ENCODE results near the gene DAB2IP. TPM values are rescaled to one million over a fixed set of nuclear protein-coding genes. Genes with fewer than 3 reads are reported as not detected.
A peak's percentile ranks its signal among the peaks of the same experiment; 100 is the strongest.
"Not testable (repeated sequence)": the region's sequence is repeated elsewhere in the genome, so short reads cannot be mapped to it uniquely, and the experiment has no call there.

The DAB2IP gene
- polyA plus RNA-seq, 3 donors = 37.9 to 51.6 (median 38.7) TPM

DNA sequence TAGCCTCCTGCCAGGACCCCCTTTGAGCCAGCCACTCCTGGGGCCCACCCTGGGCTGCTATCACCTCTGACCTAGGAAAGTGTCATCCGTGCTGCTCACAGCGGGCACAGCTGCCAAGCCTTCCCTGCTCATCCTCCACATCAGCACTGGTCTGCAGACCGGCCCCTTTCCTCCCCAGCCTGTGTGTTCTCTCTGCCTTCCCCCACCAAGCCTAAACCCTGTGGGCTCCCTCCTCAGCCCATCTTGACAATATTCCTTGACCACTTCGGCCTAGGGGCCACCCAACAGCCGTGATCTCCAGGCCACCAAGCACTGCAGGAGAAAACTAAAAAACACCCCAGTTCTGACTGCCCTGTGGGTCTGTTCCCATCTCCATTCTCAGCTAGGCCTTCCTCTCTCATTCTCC, 135.1 kb downstream of the DAB2IP start:
- no peak for DNase-seq (ENCODE audit: extremely low read depth in 1 of 11, low read depth in 9 of 11, low spot score in 4 of 11)

DNA sequence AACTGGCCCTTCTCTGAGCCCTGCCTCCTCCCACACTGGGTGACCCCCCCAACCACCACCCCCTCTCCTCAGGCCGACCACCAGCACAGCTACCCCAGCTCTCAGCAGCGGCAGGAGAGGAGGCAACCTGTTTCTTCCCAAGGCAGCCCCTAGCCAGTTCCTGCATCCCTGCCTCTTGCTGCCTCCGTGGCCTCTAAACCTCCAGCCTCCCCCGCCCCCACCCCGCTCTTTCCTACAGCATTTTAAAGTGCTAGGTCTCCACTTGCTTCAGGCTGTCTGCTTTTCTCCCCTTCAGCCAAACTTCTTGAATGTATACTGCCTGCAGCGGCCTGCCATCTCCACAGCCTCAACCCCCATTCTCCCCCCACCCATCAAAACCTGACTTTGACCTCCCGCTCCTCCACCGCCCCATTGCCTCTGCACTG, 135.6 kb downstream of the DAB2IP start:
- no peak for DNase-seq (ENCODE audit: extremely low read depth in 1 of 11, low read depth in 9 of 11, low spot score in 4 of 11)

DNA sequence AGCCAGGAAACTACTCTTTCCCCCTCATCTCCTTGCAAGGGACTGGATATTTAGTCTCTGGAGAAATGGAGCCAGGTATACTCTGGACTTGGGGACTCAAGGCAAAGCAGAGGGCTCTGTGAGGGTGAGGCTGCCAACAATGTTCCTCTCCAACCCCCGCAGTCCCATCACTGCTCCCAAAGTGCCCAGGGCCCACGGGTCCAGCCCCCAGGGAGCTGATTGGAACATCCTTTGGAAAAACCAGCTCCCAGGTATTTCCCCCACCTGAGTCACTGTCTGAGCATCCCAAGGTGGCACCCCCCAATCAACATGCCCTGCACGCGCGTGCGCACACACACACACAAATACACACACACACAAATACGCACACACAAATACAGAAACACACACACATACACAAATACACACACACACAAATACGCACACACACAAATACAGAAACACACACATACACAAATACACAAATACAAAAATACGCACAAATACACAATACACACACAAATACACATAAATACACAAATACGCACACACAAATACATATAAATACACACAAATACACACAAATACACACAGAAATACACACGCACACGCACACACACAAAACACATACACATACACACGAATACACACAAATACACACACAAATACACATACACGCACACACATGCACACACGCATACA, 137.4 kb downstream of the DAB2IP start:
- DNase-seq (ENCODE audit: extremely low read depth in 1 of 11, low read depth in 9 of 11, low spot score in 4 of 11) = no peak

DNA sequence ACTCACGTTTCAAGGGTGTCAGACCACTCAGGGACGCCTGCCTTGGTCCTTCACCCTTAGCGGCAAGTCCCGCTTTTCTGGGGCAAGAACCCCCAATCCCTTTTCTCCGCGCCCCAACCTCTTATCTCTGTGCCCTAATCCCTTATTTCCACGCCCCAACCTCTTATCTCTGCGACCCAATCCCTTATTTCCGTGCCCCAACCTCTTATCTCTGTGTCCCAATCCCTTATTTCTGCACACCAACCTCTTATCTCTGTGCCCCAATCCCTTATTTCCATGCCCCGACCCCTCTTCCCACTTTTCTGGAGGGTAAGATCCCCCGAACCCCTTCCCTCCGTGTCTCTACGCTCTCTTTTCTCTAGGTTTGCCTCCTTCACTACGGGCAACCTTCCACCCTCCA, 139.4 kb downstream of the DAB2IP start:
- no peak for DNase-seq (ENCODE audit: extremely low read depth in 1 of 11, low read depth in 9 of 11, low spot score in 4 of 11)

DNA sequence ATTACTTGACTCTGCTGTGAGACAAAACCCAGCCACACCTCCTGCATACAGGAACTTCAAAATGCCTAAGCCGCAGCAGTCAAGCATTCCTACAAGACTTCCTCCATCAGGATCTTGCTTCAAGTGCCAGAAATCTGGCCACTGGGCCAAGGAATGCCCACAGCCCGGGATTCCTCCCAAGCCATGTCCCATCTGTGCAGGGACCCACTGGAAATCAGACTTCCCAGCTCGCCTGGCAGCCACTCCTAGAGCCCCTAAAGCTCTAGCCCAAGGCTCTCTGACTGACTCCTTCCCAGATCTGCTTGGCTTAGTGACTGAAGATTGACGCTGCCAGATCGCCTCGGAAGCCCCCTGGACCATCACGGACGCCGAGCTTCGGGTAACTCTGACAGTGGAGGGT, 141.0 kb downstream of the DAB2IP start:
- not testable (repeated sequence) for DNase-seq (ENCODE audit: extremely low read depth in 1 of 11, low read depth in 9 of 11, low spot score in 4 of 11)

DNA sequence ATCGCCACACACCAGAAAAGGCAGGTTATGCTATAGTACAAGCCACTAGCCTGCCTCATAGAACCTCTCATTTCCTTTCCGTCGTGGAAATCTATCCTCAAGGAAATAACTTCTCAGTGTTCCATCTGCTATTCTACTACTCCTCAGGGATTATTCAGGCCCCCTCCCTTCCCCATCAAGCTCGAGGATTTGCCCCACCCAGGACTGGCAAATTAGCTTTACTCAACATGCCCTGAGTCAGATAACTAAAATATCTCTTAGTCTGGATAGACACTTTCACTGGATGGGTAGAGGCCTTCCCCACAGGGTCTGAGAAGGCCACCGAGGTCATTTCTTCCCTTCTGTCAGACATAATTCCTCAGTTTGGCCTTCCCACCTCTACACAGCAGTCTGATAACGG, 142.9 kb downstream of the DAB2IP start:
- DNase-seq (ENCODE audit: extremely low read depth in 1 of 11, low read depth in 9 of 11, low spot score in 4 of 11) = not testable (repeated sequence)

DNA sequence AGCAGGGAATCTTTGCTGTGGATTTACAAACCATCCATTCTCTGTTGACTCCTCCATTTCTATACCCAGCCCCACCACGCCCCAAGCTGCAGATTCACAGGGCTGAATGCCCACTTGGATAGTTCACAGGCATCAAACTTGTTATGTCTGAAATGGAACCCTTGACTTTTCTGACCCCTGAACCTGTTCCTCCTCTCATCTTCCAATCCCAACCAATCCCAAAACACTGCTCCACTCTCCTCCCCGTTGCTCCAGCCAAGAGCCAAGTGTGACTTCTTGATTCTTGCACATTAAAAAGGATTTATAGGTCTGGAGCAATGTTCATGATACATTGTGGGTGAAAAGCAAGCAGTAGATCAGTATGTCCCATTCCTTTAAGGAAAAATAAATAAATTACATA, 145.6 kb downstream of the DAB2IP start:
- peak in 7 of 11 donors; percentile 28 to 60 (median 50) for DNase-seq (ENCODE audit: extremely low read depth in 1 of 11, low read depth in 9 of 11, low spot score in 4 of 11)

DNA sequence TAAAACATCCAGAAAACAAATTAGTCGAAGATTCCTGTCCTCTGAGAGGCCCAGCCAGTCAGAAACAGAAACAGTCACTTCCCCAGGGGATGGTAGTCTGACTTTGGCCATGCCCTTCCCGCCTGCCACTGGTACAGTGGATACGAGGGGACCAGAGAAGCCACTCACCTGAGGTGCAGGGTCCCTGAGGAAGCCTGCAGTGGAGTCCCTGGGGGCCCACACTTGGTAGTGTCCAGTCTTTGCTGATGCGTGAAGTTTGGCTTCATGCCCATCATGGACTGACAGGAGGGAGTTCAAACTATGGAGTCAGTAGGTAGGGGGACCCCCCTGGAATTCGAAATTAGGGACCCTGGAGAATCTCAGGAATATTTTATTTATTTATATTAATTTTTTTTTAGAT, 147.5 kb downstream of the DAB2IP start:
- DNase-seq (ENCODE audit: extremely low read depth in 1 of 11, low read depth in 9 of 11, low spot score in 4 of 11) = no peak

DNA sequence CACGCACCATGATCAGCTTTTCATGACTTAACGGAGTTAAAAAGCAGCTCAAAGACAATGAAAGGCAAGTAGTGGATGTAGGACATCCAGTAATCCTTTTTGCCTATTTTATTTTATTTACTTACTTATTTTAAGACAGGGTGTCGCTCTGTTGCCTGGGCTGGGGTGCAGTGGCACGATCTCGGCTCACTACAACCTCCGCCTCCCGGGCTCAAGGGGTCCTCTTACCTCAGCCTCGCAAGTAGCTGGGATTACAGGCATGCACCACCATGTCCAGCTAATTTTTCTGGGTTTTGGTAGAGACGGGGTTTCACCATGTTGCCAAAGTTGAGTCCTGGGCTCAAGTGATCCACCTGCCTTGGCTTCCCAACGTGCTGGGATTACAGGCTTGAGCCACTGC, 148.9 kb downstream of the DAB2IP start:
- no peak for DNase-seq (ENCODE audit: extremely low read depth in 1 of 11, low read depth in 9 of 11, low spot score in 4 of 11)

DNA sequence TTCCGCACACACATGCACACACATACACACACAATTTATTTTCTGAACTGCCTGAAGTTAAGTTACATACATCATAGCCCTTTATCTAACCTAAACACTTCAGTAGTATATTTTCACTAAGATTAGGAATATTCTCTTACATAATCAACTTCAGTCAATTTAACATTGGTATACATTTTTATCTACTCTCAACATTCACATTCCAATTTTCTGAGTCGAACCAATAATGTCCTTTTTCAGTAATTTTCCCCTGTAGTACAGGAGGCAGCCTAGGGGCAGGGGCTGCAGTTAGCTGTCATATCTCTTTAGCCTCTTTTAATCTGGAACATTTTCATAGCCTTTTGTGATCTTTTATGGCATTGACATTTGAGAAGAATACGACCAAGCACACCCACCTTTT, 150.1 kb downstream of the DAB2IP start:
- DNase-seq (ENCODE audit: extremely low read depth in 1 of 11, low read depth in 9 of 11, low spot score in 4 of 11) = no peak

DNA sequence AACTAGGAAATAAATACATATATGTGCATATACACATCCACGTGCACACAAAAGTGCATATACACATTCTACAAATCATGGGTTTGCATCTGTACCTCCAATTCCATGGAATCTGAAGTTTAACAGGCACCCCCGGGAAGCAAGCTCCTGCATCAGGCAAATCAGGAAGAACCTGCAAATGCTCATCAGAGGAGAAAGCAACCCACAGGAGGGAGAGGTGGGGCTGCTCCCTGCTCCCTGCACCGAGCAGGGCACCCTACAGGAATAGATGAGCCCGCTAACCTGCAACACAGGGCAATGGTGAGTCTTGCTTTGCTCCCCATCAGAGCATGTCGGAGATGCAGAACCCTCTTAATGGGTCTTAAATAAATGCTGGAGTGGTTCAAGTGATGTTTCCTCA, 151.3 kb downstream of the DAB2IP start:
- no peak for DNase-seq (ENCODE audit: extremely low read depth in 1 of 11, low read depth in 9 of 11, low spot score in 4 of 11)

DNA sequence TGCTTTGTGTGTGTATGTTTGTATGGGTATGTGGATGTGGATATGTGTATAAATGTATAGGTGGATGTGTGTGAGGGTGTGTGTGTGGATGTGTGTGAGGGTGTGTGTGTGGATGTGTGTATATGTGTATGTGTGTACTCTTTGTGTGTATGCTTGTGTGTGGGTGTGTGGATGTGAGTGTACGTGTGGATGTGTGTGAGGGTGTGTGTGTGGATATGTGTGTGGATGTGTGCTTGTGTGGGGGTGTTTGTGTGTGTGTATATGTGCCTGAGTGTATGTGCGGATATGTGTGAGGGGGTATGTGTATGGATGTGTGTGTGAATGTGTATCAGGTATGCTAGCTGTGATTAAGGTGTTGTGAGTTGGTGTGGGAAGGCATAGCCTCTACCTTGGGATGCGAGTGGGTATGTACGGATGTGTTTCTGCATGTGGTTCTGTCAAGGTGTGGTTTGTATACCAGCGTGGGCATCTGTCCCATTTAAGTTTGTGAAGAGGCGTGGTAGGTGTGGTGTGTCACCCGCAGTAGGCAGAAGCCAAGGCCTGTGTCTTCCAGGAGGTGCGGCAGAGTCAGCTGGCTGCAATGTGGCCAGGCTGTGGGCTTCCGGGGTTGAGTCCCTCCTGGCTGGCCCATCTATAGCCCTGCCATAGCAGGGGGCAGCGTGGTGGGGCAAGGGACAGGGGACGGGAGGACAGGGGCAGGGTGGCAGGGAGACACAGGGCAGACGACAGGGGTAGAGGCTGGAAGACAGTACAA, 155.8 kb downstream of the DAB2IP start:
- DNase-seq (ENCODE audit: extremely low read depth in 1 of 11, low read depth in 9 of 11, low spot score in 4 of 11) = no peak

DNA sequence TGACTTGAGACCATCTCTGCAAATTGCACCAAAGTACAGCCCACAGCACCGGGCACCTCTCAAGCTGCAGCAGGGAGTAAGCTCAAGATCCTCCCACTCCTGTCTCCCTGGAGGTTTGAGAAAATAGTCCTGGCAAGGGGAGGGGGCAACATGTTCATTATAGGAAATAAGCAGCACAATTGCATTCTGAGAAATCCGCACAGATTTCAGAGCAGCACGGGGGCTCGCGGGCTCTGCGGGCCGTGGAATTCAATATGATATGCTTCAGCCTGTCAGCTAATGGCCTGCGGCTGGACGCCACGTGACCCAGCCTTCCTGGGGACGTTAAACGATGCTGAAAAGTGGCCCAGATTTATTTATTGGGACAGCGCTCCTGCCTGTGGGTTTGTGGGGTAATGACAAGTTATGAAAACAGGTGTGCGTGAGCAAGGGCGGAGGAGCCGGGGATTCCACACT, 156.4 kb downstream of the DAB2IP start:
- DNase-seq (ENCODE audit: extremely low read depth in 1 of 11, low read depth in 9 of 11, low spot score in 4 of 11) = peak in 5 of 11 donors; percentile 35 to 49 (median 38)

DNA sequence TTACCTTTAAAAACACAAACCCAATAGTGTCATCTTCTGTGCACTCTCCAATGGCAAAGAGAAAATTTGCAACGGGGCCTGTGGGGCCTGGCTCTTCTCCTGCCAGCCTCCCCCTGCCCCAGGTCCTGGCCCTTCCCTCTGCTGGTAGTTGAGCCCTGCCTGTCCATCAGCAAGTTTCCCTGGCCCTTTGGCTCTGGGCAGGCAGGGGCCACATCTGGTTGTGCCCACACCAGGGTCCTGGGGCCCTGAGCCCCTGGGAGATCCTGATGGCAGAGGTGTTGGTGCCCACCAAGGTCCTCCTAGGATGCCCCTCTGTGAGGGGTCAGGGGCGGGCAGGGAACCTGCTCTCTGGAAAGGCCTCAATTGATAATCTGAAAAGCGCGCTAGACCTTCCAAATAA, 157.3 kb downstream of the DAB2IP start:
- no peak for DNase-seq (ENCODE audit: extremely low read depth in 1 of 11, low read depth in 9 of 11, low spot score in 4 of 11)

DNA sequence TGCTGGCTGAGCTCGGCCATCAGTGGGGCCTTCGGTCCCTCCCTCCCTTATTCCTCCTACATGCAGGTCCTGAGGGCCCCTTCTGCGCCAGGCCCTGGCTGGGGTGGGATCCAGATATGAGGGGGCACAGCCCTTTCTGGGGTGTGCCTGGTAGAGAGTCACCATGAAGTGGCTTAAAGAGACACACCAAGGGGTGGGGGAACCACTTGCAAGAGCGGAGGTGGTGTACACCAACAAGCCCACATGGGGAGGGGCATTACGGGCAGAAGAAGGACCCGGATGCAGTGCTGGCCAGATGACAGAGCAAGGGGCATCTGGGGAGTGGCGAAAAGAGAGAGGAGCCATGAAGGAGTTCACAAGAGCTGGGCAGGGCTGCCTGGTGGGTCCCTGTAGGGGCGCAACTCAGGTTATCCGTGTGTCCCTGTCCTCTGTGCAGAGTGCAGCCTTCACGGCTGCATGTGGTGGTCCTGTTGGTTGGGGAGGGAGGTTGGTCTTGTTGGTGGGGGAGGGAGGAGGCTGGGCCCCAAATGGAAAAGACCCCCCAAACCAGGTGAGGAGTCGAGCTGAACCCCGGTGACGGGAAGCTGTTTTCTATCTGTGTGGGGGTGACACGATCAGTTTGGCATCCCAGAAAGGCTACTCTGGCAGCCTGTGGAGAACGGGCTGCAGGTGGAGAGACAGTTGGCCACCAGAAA, 158.1 kb downstream of the DAB2IP start:
- DNase-seq (ENCODE audit: extremely low read depth in 1 of 11, low read depth in 9 of 11, low spot score in 4 of 11) = no peak

DNA sequence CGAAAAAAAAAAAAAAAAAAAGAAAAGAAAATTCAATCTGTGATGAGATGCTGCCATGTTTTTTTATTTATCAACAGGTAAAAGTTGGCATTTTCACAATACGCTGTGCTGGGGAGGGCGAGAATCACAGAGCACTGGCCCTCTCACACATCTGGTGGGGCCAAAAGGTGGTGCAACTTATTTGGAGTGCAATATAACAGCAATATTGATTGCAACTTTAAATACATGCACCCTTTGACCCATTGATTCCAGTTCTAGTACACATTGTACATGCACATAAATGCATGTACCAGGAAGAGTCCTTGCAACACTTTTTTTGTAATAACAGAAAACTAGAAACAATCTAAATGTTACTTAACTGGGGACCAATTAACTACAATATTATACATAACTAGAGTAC, 159.1 kb downstream of the DAB2IP start:
- no peak for DNase-seq (ENCODE audit: extremely low read depth in 1 of 11, low read depth in 9 of 11, low spot score in 4 of 11)

DNA sequence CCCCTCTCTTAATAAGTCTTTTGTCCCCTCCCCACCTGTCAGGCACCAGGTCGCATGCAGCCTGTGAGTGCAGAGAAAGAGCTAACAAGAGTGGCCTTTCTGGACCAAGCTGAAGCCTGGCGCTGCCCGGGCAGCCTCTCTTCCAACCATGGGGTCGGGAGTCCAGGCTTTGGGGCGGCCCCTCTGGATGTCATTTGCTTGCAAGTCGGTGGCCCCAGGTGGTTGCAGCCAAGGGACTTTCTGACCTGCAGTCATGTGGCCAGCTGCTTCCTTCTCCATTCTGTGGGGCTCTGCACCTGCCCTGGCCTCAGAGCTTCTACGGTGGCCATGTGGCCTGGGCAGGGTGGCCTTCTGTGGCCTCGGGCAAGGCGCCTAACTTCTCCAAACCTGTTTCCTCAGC, 159.7 kb downstream of the DAB2IP start:
- DNase-seq (ENCODE audit: extremely low read depth in 1 of 11, low read depth in 9 of 11, low spot score in 4 of 11) = no peak

DNA sequence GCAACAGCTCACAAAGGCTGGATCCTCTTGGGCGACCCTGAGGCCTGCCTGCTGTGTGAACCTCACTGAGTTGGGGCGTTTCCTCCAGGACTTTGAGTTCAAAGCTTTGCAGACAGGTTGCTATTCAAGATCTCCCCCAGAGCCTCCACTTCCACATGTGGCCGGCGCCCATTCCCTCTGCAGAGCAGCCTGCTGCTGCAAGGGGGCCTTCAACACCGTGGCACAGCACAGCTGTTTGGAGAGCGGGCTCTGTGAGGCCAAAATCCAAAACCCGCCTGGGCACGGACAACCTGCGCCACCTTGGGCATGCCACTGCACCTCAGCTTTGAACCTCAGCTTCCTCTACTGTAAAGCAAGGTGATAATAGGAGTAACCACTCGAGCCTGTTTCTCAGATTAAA, 160.3 kb downstream of the DAB2IP start:
- DNase-seq (ENCODE audit: extremely low read depth in 1 of 11, low read depth in 9 of 11, low spot score in 4 of 11) = no peak

DNA sequence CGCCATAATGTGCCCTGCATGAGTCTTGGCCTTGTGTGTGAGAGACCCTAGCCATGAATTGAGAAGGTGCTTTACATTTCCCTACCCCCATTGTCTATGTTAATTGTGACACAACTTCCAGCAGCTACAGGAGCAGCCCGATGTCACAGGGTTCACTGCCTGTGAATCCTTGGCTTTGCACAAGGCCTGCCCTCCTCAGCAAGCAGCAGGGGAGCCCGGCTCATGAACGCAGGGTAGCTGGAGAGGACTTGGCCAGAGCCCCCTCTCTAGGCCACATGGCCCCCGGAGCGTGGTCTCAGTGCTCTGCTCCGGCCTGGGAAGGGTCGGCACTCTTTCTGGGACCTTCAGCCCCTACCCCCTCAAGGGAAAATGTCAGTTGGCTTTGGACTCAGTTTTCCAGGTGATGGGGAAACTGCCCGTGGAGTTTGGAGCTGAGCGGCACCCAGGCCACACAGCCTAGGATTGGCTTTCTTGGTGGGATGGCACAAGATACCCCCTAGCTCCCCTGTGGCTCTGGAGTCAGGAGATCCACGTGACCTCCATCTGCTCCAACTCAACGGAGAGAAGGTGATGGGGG, 160.8 kb downstream of the DAB2IP start:
- no peak for DNase-seq (ENCODE audit: extremely low read depth in 1 of 11, low read depth in 9 of 11, low spot score in 4 of 11)
